GM23338 (cell line): ENCODE results near the gene ADH1C. TPM values are rescaled to one million over a fixed set of nuclear protein-coding genes. Genes with fewer than 3 reads are reported as not detected.

ENCODE experiments used
- ATAC-seq: fragments of 200-7000 bp; cut with Tn5 transposase; 3 replicates; pipeline ENCODE4 v1.9.1; 2020
- DNase-seq: peaks from one replicate; pipeline ENCODE4 v3.0.0-alpha.2; 2015; ENCODE audit warnings: low spot score
- H2AFZ ChIP-seq: fragments of 200-600 bp; sonication (generic); 2 replicates; pipeline ENCODE4 v1.8.0; 2016; ENCODE audit warnings: antibody characterized with exemption, mild to moderate bottlenecking, moderate library complexity
- H3F3A ChIP-seq: fragments of 200-600 bp; sonication (generic); replicated peaks from 2 replicates; pipeline ENCODE4 v1.8.0; 2017; ENCODE audit warnings: antibody characterized with exemption, mixed run types, low read depth
- H3K27ac ChIP-seq: fragments of 200-600 bp; sonication (generic); 2 replicates; pipeline ENCODE4 v1.6.1; 2016; ENCODE audit warnings: low read depth
- H3K27me3 ChIP-seq: fragments of 200-600 bp; sonication (generic); 2 replicates; pipeline ENCODE4 v1.8.0; 2016; ENCODE audit warnings: mild to moderate bottlenecking, mixed run types, moderate library complexity; ENCODE audit not compliant: insufficient read depth
- H3K36me3 ChIP-seq: fragments of 200-600 bp; sonication (generic); 2 replicates; pipeline ENCODE4 v1.8.0; 2016; ENCODE audit warnings: mild to moderate bottlenecking; ENCODE audit not compliant: insufficient read depth
- H3K4me1 ChIP-seq: fragments of 200-600 bp; sonication (generic); 2 replicates; pipeline ENCODE4 v1.8.0; 2016; ENCODE audit warnings: mild to moderate bottlenecking, moderate library complexity; ENCODE audit not compliant: insufficient read depth
- H3K4me2 ChIP-seq: fragments of 200-600 bp; sonication (generic); 2 replicates; pipeline ENCODE4 v1.7.1; 2017; ENCODE audit warnings: mixed run types
- H3K4me3 ChIP-seq: fragments of 200-600 bp; sonication (generic); 2 replicates; pipeline ENCODE4 v1.6.1; 2016; ENCODE audit warnings: mixed run types
- H3K79me2 ChIP-seq: fragments of 200-600 bp; sonication (generic); replicated peaks from 2 replicates; pipeline ENCODE4 v1.8.0; 2017; ENCODE audit warnings: mild to moderate bottlenecking; ENCODE audit not compliant: insufficient read depth
- H3K9me2 ChIP-seq: fragments of 200-600 bp; sonication (generic); 2 replicates; pipeline ENCODE4 v1.8.0; 2017; ENCODE audit not compliant: insufficient read depth
- H4K20me1 ChIP-seq: fragments of 200-600 bp; sonication (generic); replicated peaks from 2 replicates; pipeline ENCODE4 v1.8.0; 2017; ENCODE audit warnings: mild to moderate bottlenecking; ENCODE audit not compliant: insufficient read depth
- H3K27ac Mint-ChIP-seq: 2 replicates; pipeline ENCODE4 v1.8.0; 2020; ENCODE audit warnings: inconsistent platforms, mild to moderate bottlenecking, moderate library complexity, mixed read lengths
- H3K27me3 Mint-ChIP-seq: 3 replicates; pipeline ENCODE4 v1.8.0; 2022; ENCODE audit warnings: low read depth, mild to moderate bottlenecking, moderate library complexity, mixed read lengths, inconsistent platforms; ENCODE audit not compliant: insufficient read depth, poor library complexity
- H3K36me3 Mint-ChIP-seq: 3 replicates; pipeline ENCODE4 v1.8.0; 2021; ENCODE audit warnings: low read depth, mild to moderate bottlenecking, inconsistent platforms, moderate library complexity, mixed read lengths
- H3K4me1 Mint-ChIP-seq: 3 replicates; pipeline ENCODE4 v1.8.0; 2020; ENCODE audit warnings: mild to moderate bottlenecking, inconsistent platforms, mixed read lengths
- H3K4me3 Mint-ChIP-seq: 3 replicates; pipeline ENCODE4 v1.8.0; 2021; ENCODE audit warnings: moderate library complexity, mild to moderate bottlenecking, inconsistent platforms, mixed read lengths
- H3K9me3 Mint-ChIP-seq: 3 replicates; pipeline ENCODE4 v1.8.0; 2020; ENCODE audit warnings: moderate library complexity, mild to moderate bottlenecking, inconsistent platforms, mixed read lengths
- EZH2 ChIP-seq: fragments of 200-600 bp; sonication (generic); IDR thresholded peaks from one replicate; pipeline ENCODE4 v1.8.0; 2017; ENCODE audit warnings: antibody characterized with exemption, mild to moderate bottlenecking, low read depth; ENCODE audit not compliant: unreplicated experiment
- EZH2phosphoT487 ChIP-seq: fragments of 200-600 bp; sonication (generic); IDR thresholded peaks from one replicate; pipeline ENCODE4 v1.8.1; 2018; ENCODE audit warnings: antibody characterized with exemption; ENCODE audit not compliant: unreplicated experiment
- JUNB ChIP-seq: IDR thresholded peaks from one replicate; pipeline ENCODE4 v1.6.1; 2016; ENCODE audit warnings: antibody characterized with exemption; ENCODE audit not compliant: unreplicated experiment
- NANOG ChIP-seq: IDR thresholded peaks from 2 replicates; pipeline ENCODE4 v1.6.1; 2016; ENCODE audit warnings: antibody characterized with exemption, borderline replicate concordance
- POLR2AphosphoS5 ChIP-seq: IDR thresholded peaks from 2 replicates; pipeline ENCODE4 v1.6.1; 2016; ENCODE audit warnings: antibody characterized with exemption, low read depth
- STAT1 ChIP-seq: IDR thresholded peaks from one replicate; pipeline ENCODE4 v1.6.1; 2016; ENCODE audit warnings: antibody characterized with exemption; ENCODE audit not compliant: unreplicated experiment
- ZNF114 ChIP-seq: fragments of 250-450 bp; sonication (Bioruptor Pico); IDR thresholded peaks from 2 replicates; pipeline ENCODE4 v1.5.0; 2020; ENCODE audit warnings: mild to moderate bottlenecking, moderate library complexity
- ZNF331 ChIP-seq: fragments of 250-450 bp; sonication (Bioruptor Pico); IDR thresholded peaks from 2 replicates; pipeline ENCODE4 v1.5.0; 2020; ENCODE audit warnings: low read depth, mild to moderate bottlenecking, moderate library complexity
- polyA plus RNA-seq: library from polyadenylated mRNA; unstranded; fragments of >200 nt; fragmentation: Nextera tagmentation; extraction: Ambion mirVana; gene quantifications from 2 replicates; pipeline ENCODE4 v1.2.1, GENCODE V29; 2016
- total RNA-seq: library from RNA; depleted of rRNA; stranded (reverse); fragments of >200 nt; shearing (Covaris generic); gene quantifications from 2 replicates; pipeline ENCODE4 v1.2.3, GENCODE V29; 2014
- TF ChIP-seq, protein P1 (sequence below): IDR thresholded peaks from one replicate; pipeline ENCODE4 v1.6.1; 2018; ENCODE audit warnings: antibody characterized with exemption; ENCODE audit not compliant: unreplicated experiment
- TF ChIP-seq, protein P2 (sequence below): IDR thresholded peaks from 2 replicates; pipeline ENCODE4 v1.6.1; 2016; ENCODE audit warnings: antibody characterized with exemption
- TF ChIP-seq, protein P3 (sequence below), 2 experiments: fragments of 200-600 bp in 1 of 2; sonication (generic) in 1 of 2; conservative IDR thresholded peaks; 2 replicates each; pipeline versions ENCODE4 v1.5.1 to v1.6.1; 2016 to 2017; ENCODE audit warnings: antibody characterized with exemption in 2 of 2, low read depth in 2 of 2, mild to moderate bottlenecking in 2 of 2, moderate library complexity in 1 of 2

ADH1C gene
- total and polyA plus RNA-seq, 2 experiments from 2014 or later = not detected

DNA sequence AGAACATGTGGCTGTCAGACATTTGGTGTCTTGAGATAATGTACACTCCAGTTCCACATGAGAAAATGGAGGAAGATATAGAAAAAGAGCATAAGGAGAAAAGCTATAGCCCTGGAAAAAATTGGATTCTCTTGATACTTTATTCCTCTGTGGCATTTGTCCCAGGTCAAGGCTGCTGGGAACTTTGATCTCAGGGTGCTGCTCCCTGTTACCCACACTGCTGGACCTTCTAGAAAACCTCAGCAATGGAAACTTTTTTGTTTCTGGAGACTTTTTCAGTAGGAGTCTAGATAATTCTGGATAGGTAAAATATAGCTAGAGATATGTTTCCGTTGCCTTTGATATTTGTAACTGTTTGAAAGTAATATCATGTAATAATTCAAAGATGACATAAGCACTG lies 11.1 kb downstream of the ADH1C start (continued):
- TF ChIP-seq, protein P1, sequence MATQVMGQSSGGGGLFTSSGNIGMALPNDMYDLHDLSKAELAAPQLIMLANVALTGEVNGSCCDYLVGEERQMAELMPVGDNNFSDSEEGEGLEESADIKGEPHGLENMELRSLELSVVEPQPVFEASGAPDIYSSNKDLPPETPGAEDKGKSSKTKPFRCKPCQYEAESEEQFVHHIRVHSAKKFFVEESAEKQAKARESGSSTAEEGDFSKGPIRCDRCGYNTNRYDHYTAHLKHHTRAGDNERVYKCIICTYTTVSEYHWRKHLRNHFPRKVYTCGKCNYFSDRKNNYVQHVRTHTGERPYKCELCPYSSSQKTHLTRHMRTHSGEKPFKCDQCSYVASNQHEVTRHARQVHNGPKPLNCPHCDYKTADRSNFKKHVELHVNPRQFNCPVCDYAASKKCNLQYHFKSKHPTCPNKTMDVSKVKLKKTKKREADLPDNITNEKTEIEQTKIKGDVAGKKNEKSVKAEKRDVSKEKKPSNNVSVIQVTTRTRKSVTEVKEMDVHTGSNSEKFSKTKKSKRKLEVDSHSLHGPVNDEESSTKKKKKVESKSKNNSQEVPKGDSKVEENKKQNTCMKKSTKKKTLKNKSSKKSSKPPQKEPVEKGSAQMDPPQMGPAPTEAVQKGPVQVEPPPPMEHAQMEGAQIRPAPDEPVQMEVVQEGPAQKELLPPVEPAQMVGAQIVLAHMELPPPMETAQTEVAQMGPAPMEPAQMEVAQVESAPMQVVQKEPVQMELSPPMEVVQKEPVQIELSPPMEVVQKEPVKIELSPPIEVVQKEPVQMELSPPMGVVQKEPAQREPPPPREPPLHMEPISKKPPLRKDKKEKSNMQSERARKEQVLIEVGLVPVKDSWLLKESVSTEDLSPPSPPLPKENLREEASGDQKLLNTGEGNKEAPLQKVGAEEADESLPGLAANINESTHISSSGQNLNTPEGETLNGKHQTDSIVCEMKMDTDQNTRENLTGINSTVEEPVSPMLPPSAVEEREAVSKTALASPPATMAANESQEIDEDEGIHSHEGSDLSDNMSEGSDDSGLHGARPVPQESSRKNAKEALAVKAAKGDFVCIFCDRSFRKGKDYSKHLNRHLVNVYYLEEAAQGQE = no peak

DNA sequence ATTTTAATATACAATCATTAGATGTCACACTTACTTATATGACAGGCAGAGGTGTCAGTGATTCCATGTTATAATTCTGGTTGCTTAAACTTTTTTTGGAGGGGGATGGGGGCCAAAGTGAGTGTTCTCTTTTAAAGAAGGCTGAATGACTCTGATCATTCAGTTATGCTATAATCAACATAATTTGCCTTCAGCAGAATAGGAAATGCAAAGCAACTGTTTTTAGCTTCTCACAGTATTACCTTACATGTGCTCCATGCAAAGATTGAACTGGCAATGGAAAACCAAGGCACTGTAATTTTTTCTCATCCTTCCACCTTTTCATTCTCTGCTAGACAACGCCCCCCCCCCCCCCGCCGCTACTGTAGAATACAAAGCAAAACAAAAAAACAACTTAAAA lies 13.4 kb downstream of the ADH1C start:
- Histone ChIP-seq H3K9me2 (no peaks in the 10 kb centered on the region), H3K27me3 (no peaks in the 10 kb centered on the region), H3K27ac (no peak overlapping the region), H3F3A (no peaks in the 10 kb centered on the region), H3K4me2 (no peak overlapping the region), H3K4me1 (no peaks in the 10 kb centered on the region), H2AFZ (no peak overlapping the region; the same call in 1 of the 2 replicates), H3K36me3 (no peaks in the 10 kb centered on the region), H4K20me1 (no peaks in the 10 kb centered on the region), H3K4me3 (no peak overlapping the region), H3K79me2 (no peaks in the 10 kb centered on the region)
- Mint-ChIP-seq H3K36me3 (no peaks in the 10 kb centered on the region), H3K27me3 (no peaks in the 10 kb centered on the region), H3K4me1 (no peaks in the 10 kb centered on the region), H3K9me3 (no peaks in the 10 kb centered on the region), H3K27ac (0 out of 2 replicates have a peak overlapping the region, but pooled peaks have one; percentile 49), H3K4me3 (no peak overlapping the region)
- ATAC-seq (no peak), DNase-seq (no peak)
- TF ChIP-seq, protein P2, sequence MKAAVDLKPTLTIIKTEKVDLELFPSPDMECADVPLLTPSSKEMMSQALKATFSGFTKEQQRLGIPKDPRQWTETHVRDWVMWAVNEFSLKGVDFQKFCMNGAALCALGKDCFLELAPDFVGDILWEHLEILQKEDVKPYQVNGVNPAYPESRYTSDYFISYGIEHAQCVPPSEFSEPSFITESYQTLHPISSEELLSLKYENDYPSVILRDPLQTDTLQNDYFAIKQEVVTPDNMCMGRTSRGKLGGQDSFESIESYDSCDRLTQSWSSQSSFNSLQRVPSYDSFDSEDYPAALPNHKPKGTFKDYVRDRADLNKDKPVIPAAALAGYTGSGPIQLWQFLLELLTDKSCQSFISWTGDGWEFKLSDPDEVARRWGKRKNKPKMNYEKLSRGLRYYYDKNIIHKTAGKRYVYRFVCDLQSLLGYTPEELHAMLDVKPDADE = no peak

DNA sequence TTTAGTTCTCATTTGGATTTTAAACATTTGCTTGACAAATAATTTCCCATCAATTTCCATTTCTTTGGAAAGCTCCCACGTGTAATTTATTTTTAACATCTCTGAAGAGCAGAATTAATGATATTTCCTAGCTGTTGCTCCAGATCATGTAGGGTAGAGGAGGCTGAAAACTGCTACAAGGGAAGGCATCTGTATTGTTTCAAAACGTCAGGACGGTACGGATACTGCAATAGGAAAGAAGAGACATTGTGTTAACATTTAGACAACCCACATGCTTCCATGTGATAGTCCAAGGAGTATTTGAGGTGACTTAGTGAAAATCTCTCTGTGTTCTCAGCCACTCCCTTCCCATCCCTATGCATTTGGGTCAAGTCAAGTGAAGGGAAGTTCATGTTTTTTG lies 16.0 kb downstream of the ADH1C start:
- ATAC-seq (no peak), DNase-seq (no peak)
- H2AFZ ChIP-seq = no peak overlapping the region
- H3K4me3 Mint-ChIP-seq = no peak overlapping the region
- H3K4me1 ChIP-seq = no peaks in the 10 kb centered on the region
- no peaks in the 10 kb centered on the region for H3K36me3 ChIP-seq
- H3K27me3 Mint-ChIP-seq = no peaks in the 10 kb centered on the region
- no peaks in the 10 kb centered on the region for H3F3A ChIP-seq
- no peaks in the 10 kb centered on the region for H4K20me1 ChIP-seq
- no peaks in the 10 kb centered on the region for H3K36me3 Mint-ChIP-seq
- H3K4me2 ChIP-seq = no peak overlapping the region
- H3K27ac ChIP-seq = no peak overlapping the region
- no peaks in the 10 kb centered on the region for H3K9me3 Mint-ChIP-seq
- no peak overlapping the region for H3K4me3 ChIP-seq
- no peaks in the 10 kb centered on the region for H3K27me3 ChIP-seq
- H3K9me2 ChIP-seq = no peaks in the 10 kb centered on the region
- H3K27ac Mint-ChIP-seq = no peak overlapping the region
- no peaks in the 10 kb centered on the region; the same call in 2 of the 3 replicates for H3K4me1 Mint-ChIP-seq
- no peaks in the 10 kb centered on the region for H3K79me2 ChIP-seq
- no peak for TF ChIP-seq ZNF114
- no peak for TF ChIP-seq POLR2AphosphoS5
- TF ChIP-seq NANOG = no peak
- TF ChIP-seq, protein P2 = no peak
- TF ChIP-seq, protein P1 = no peak
- no peak for TF ChIP-seq JUNB
- no peak for TF ChIP-seq ZNF331 (CRISPR knock-in tag)
- TF ChIP-seq EZH2 = no peak
- TF ChIP-seq, protein P3, sequence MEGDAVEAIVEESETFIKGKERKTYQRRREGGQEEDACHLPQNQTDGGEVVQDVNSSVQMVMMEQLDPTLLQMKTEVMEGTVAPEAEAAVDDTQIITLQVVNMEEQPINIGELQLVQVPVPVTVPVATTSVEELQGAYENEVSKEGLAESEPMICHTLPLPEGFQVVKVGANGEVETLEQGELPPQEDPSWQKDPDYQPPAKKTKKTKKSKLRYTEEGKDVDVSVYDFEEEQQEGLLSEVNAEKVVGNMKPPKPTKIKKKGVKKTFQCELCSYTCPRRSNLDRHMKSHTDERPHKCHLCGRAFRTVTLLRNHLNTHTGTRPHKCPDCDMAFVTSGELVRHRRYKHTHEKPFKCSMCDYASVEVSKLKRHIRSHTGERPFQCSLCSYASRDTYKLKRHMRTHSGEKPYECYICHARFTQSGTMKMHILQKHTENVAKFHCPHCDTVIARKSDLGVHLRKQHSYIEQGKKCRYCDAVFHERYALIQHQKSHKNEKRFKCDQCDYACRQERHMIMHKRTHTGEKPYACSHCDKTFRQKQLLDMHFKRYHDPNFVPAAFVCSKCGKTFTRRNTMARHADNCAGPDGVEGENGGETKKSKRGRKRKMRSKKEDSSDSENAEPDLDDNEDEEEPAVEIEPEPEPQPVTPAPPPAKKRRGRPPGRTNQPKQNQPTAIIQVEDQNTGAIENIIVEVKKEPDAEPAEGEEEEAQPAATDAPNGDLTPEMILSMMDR (conservative IDR thresholded peaks at IDR 0.05; ENCODE audit: low read depth in 2 of 2) = no peak
- TF ChIP-seq EZH2phosphoT487 = no peak
- TF ChIP-seq STAT1 = no peak
